Measurements from ENCODE around the gene TMEM221.
A peak's percentile ranks its signal among the peaks of the same experiment; 100 is the strongest.
"Not testable (repeated sequence)": the region's sequence is repeated elsewhere in the genome, so short reads cannot be mapped to it uniquely, and the experiment has no call there.

The TMEM221 gene

GRCh38 chr19:17481986-17482385, 33.5 kb upstream of the TMEM221 start (continued):
- TF ChIP-seq, protein P1, sequence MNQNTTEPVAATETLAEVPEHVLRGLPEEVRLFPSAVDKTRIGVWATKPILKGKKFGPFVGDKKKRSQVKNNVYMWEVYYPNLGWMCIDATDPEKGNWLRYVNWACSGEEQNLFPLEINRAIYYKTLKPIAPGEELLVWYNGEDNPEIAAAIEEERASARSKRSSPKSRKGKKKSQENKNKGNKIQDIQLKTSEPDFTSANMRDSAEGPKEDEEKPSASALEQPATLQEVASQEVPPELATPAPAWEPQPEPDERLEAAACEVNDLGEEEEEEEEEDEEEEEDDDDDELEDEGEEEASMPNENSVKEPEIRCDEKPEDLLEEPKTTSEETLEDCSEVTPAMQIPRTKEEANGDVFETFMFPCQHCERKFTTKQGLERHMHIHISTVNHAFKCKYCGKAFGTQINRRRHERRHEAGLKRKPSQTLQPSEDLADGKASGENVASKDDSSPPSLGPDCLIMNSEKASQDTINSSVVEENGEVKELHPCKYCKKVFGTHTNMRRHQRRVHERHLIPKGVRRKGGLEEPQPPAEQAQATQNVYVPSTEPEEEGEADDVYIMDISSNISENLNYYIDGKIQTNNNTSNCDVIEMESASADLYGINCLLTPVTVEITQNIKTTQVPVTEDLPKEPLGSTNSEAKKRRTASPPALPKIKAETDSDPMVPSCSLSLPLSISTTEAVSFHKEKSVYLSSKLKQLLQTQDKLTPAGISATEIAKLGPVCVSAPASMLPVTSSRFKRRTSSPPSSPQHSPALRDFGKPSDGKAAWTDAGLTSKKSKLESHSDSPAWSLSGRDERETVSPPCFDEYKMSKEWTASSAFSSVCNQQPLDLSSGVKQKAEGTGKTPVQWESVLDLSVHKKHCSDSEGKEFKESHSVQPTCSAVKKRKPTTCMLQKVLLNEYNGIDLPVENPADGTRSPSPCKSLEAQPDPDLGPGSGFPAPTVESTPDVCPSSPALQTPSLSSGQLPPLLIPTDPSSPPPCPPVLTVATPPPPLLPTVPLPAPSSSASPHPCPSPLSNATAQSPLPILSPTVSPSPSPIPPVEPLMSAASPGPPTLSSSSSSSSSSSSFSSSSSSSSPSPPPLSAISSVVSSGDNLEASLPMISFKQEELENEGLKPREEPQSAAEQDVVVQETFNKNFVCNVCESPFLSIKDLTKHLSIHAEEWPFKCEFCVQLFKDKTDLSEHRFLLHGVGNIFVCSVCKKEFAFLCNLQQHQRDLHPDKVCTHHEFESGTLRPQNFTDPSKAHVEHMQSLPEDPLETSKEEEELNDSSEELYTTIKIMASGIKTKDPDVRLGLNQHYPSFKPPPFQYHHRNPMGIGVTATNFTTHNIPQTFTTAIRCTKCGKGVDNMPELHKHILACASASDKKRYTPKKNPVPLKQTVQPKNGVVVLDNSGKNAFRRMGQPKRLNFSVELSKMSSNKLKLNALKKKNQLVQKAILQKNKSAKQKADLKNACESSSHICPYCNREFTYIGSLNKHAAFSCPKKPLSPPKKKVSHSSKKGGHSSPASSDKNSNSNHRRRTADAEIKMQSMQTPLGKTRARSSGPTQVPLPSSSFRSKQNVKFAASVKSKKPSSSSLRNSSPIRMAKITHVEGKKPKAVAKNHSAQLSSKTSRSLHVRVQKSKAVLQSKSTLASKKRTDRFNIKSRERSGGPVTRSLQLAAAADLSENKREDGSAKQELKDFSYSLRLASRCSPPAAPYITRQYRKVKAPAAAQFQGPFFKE (tag by site-specific recombination; IDR thresholded peaks at IDR 0.05; ENCODE audit: borderline replicate concordance) = no peak

DNA sequence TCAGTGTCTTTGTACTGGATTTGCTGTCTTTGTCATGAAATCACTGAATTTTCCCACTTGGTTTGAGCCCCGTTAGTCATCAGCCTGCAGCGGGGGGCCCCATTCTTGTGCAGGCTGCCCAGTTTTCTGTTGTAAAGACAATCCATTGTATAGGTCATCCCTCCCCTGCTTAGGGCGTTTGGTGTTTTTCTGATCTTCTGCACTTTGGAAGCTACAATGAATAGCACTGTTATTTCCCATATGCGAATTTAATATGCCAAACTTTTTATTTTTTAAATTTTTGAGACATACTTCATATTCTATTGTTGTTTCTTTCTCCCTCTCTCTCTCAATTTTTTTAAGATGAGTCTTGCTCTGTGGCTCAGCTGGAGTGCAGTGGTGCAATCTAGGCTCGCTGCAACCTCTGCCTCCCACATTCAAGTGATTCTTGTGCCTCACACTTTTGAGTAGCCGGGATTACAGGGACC, 30.9 kb upstream of the TMEM221 start:
- POLR2A ChIA-PET = no interaction called here
- H3K9me3 ChIP-seq (ENCODE audit: control insufficient read depth, insufficient read depth, low read depth, low read length) = no peaks in the 10 kb centered on the region
- no peaks in the 10 kb centered on the region for H3K4me1 ChIP-seq (ENCODE audit: control insufficient read depth, insufficient read depth, low read length)
- no peak overlapping the region for H3K4me3 ChIP-seq (ENCODE audit: low read depth, low read length)
- H3K36me3 ChIP-seq (ENCODE audit: control insufficient read depth in 2 of 2, insufficient read depth in 1 of 2, low read length in 2 of 2) = no peaks in the 10 kb centered on the region
- CTCF ChIA-PET = interaction anchor here (0.6 to 1.0 kb wide), 3 partner anchors 14 to 428 kb away, joined by 3 read pairs; no protein-coding TSS in a partner anchor
- no peak overlapping the region for H3K27ac ChIP-seq (ENCODE audit: extremely low read depth, low read depth, low read length)
- TF ChIP-seq ZBTB17 (tag by site-specific recombination; IDR thresholded peaks at IDR 0.05) (peak; percentile 77), ZIC2 (tag by site-specific recombination; IDR thresholded peaks at IDR 0.05) (no peak), ZNF664 (tag by site-specific recombination; IDR thresholded peaks at IDR 0.05) (no peak), ZNF701 (tag by site-specific recombination; IDR thresholded peaks at IDR 0.05) (no peak), ZNF148 (tag by site-specific recombination; IDR thresholded peaks at IDR 0.05; ENCODE audit: borderline replicate concordance) (no peak), ZNF184 (tag by site-specific recombination; IDR thresholded peaks at IDR 0.05) (no peak), ZNF830 (tag by site-specific recombination; IDR thresholded peaks at IDR 0.05; ENCODE audit: low read depth) (no peak)
- TF ChIP-seq, protein P2, sequence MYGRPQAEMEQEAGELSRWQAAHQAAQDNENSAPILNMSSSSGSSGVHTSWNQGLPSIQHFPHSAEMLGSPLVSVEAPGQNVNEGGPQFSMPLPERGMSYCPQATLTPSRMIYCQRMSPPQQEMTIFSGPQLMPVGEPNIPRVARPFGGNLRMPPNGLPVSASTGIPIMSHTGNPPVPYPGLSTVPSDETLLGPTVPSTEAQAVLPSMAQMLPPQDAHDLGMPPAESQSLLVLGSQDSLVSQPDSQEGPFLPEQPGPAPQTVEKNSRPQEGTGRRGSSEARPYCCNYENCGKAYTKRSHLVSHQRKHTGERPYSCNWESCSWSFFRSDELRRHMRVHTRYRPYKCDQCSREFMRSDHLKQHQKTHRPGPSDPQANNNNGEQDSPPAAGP (tag by site-specific recombination; IDR thresholded peaks at IDR 0.05) = no peak

- no peak overlapping the region for H3K4me3 ChIP-seq (ENCODE audit: low read depth, low read length)
- CTCF ChIA-PET = interaction anchor here (0.5 to 0.6 kb wide), 2 partner anchors 20 to 470 kb away, joined by 3 to 4 read pairs; no protein-coding TSS in a partner anchor
- H3K4me1 ChIP-seq (ENCODE audit: control insufficient read depth, insufficient read depth, low read length) = 0 out of 2 replicates have a peak, but pooled peaks cover 3% of the 10 kb centered on the region
- H3K27ac ChIP-seq (ENCODE audit: extremely low read depth, low read depth, low read length) = no peak overlapping the region
- H3K36me3 ChIP-seq (ENCODE audit: control insufficient read depth in 2 of 2, insufficient read depth in 1 of 2, low read length in 2 of 2) = no peaks in the 10 kb centered on the region
- H3K9me3 ChIP-seq (ENCODE audit: control insufficient read depth, insufficient read depth, low read depth, low read length) = no peaks in the 10 kb centered on the region
- TF ChIP-seq ZNF341 (tag by site-specific recombination; IDR thresholded peaks at IDR 0.05; ENCODE audit: low read depth) = no peak
- no peak for TF ChIP-seq ZNF660 (tag by site-specific recombination; IDR thresholded peaks at IDR 0.05)
- TF ChIP-seq ZNF211 (tag by site-specific recombination; IDR thresholded peaks at IDR 0.05; ENCODE audit: low read depth) = no peak
- TF ChIP-seq PATZ1 (tag by site-specific recombination; IDR thresholded peaks at IDR 0.05) = no peak
- TF ChIP-seq ZNF677 (tag by site-specific recombination; IDR thresholded peaks at IDR 0.05) = no peak
- no peak for TF ChIP-seq YY1 (tag by site-specific recombination; IDR thresholded peaks at IDR 0.05)
- no peak for TF ChIP-seq ZNF664 (tag by site-specific recombination; IDR thresholded peaks at IDR 0.05)
- POLR2A ChIA-PET = no interaction called here
These were observed 27.2 kb upstream of the TMEM221 start for GRCh38 chr19:17475541-17476115.

- H3K27ac ChIP-seq (ENCODE audit: extremely low read depth, low read depth, low read length); POLR2A ChIA-PET; H3K9me3 ChIP-seq (ENCODE audit: control insufficient read depth, insufficient read depth, low read depth, low read length); H3K4me3 ChIP-seq (ENCODE audit: low read depth, low read length); H3K4me1 ChIP-seq (ENCODE audit: control insufficient read depth, insufficient read depth, low read length); H3K36me3 ChIP-seq (ENCODE audit: control insufficient read depth in 2 of 2, insufficient read depth in 1 of 2, low read length in 2 of 2): not testable (repeated sequence)
- CTCF ChIA-PET = interaction anchor here (0.7 to 5.5 kb wide), 2 partner anchors 22 to 317 kb away, joined by 3 to 31 read pairs; no protein-coding TSS in a partner anchor
These were observed 26.6 kb upstream of the TMEM221 start for GRCh38 chr19:17475011-17475540.

Measured in HEK293 (cell line).